DND-41 (cell line): Measurements from ENCODE around the gene ANO1.

Experiments used
- ATAC-seq: fragments of 200-7000 bp; cut with Tn5 transposase; 3 replicates; pipeline ENCODE4 v1.9.1; 2021; ENCODE audit warnings: low read depth; ENCODE audit not compliant: insufficient read depth
- DNase-seq: peaks from one replicate; pipeline ENCODE4 v3.0.0-alpha.2; 2020
- H2AFZ ChIP-seq: 2 replicates; pipeline ENCODE4 v1.6.0; 2012; ENCODE audit warnings: low read depth, low read length
- H3K27ac ChIP-seq: 2 replicates; pipeline ENCODE4 v1.5.1; 2012; ENCODE audit warnings: low read length, inconsistent platforms
- H3K27me3 ChIP-seq: fragments of 200-600 bp; sonication (generic); 2 replicates; pipeline ENCODE4 v1.6.0; 2012; ENCODE audit warnings: low read length, mild to moderate bottlenecking, inconsistent platforms; ENCODE audit not compliant: insufficient read depth, poor library complexity
- H3K36me3 ChIP-seq: 2 replicates; pipeline ENCODE4 v1.5.1; 2012; ENCODE audit warnings: low read length, inconsistent platforms; ENCODE audit not compliant: insufficient read depth
- H3K4me1 ChIP-seq: 2 replicates; pipeline ENCODE4 v1.5.1; 2012; ENCODE audit warnings: mild to moderate bottlenecking, low read length; ENCODE audit not compliant: insufficient read depth
- H3K4me2 ChIP-seq: 2 replicates; pipeline ENCODE4 v1.6.0; 2012; ENCODE audit warnings: mild to moderate bottlenecking, moderate library complexity, low read length, inconsistent platforms; ENCODE audit not compliant: insufficient read depth
- H3K4me3 ChIP-seq, 2 experiments: fragments of 200-600 bp in 1 of 2; shearing (Covaris generic) in 1 of 2; 2 replicates each; pipeline ENCODE4 v1.5.1; 2012 to 2016; ENCODE audit warnings: inconsistent platforms in 2 of 2, low read length in 2 of 2, mild to moderate bottlenecking in 2 of 2, low read depth in 1 of 2, moderate library complexity in 1 of 2
- H3K79me2 ChIP-seq: 2 replicates; pipeline ENCODE4 v1.6.0; 2012; ENCODE audit warnings: low read length, inconsistent platforms; ENCODE audit not compliant: insufficient read depth
- H3K9ac ChIP-seq: 2 replicates; pipeline ENCODE4 v1.6.0; 2012; ENCODE audit warnings: low read depth, mild to moderate bottlenecking, inconsistent platforms, low read length, moderate library complexity
- H3K9me3 ChIP-seq: 2 replicates; pipeline ENCODE4 v1.5.1; 2012; ENCODE audit warnings: low read length, moderate library complexity, mild to moderate bottlenecking, inconsistent platforms; ENCODE audit not compliant: insufficient read depth, severe bottlenecking
- H4K20me1 ChIP-seq: 2 replicates; pipeline ENCODE4 v1.6.0; 2012; ENCODE audit warnings: low read length; ENCODE audit not compliant: insufficient read depth
- CTCF ChIP-seq: IDR thresholded peaks from 2 replicates; pipeline ENCODE4 v1.5.1; 2012; ENCODE audit warnings: borderline replicate concordance, low read length, moderate library complexity, mild to moderate bottlenecking; ENCODE audit not compliant: poor library complexity, severe bottlenecking; ENCODE audit errors: extremely low read depth
- EZH2 ChIP-seq: IDR thresholded peaks from 3 replicates; pipeline ENCODE4 v1.6.1; 2012; ENCODE audit warnings: borderline replicate concordance, low read depth, mild to moderate bottlenecking, moderate library complexity, low read length, inconsistent platforms; ENCODE audit not compliant: severe bottlenecking

ANO1 gene

GRCh38 chr11:70220920-70221319, 142.8 kb downstream of the ANO1 start:
- H3K9me3 ChIP-seq: no peaks in the 10 kb centered on the region
- H3K4me2 ChIP-seq: no peak overlapping the region
- H4K20me1 ChIP-seq: no peaks in the 10 kb centered on the region
- no peaks in the 10 kb centered on the region for H3K4me1 ChIP-seq
- no peaks in the 10 kb centered on the region for H3K79me2 ChIP-seq
- H3K4me3 ChIP-seq: no peak overlapping the region
- H3K27me3 ChIP-seq: peaks cover 26% of the 10 kb centered on the region
- H3K27ac ChIP-seq: no peak overlapping the region
- no peak for ATAC-seq
- no peaks in the 10 kb centered on the region for H3K36me3 ChIP-seq
- DNase-seq: no peak
- no peak overlapping the region for H2AFZ ChIP-seq
- no peak overlapping the region for H3K9ac ChIP-seq
- TF ChIP-seq CTCF: no peak
- no peak for TF ChIP-seq EZH2

- no peak overlapping the region for H3K4me2 ChIP-seq
- ATAC-seq: no peak
- H3K27me3 ChIP-seq: peaks cover 31% of the 10 kb centered on the region
- DNase-seq: no peak
- no peaks in the 10 kb centered on the region for H3K79me2 ChIP-seq
- H3K9ac ChIP-seq: no peak overlapping the region
- H3K27ac ChIP-seq: no peak overlapping the region
- no peaks in the 10 kb centered on the region for H3K4me1 ChIP-seq
- TF ChIP-seq EZH2 (no peak), CTCF (no peak)
- no peak overlapping the region for H3K4me3 ChIP-seq
- H3K36me3 ChIP-seq: no peaks in the 10 kb centered on the region
- H3K9me3 ChIP-seq: no peaks in the 10 kb centered on the region
- H4K20me1 ChIP-seq: no peaks in the 10 kb centered on the region; the same call in 1 of the 2 replicates
- H2AFZ ChIP-seq: no peak overlapping the region
Measured at GRCh38 chr11:70225681-70226177, 147.6 kb downstream of the ANO1 start.

GRCh38 chr11:70226183-70226582, 148.1 kb downstream of the ANO1 start:
- Histone ChIP-seq H3K79me2 (no peaks in the 10 kb centered on the region), H3K4me1 (no peaks in the 10 kb centered on the region), H3K27ac (no peak overlapping the region), H2AFZ (no peak overlapping the region), H3K4me3 (no peak overlapping the region), H3K27me3 (peaks cover 34% of the 10 kb centered on the region), H4K20me1 (no peaks in the 10 kb centered on the region; the same call in 1 of the 2 replicates), H3K9ac (no peak overlapping the region), H3K36me3 (no peaks in the 10 kb centered on the region), H3K4me2 (no peak overlapping the region), H3K9me3 (no peaks in the 10 kb centered on the region)
- no peak for ATAC-seq
- TF ChIP-seq CTCF (no peak), EZH2 (no peak)
- no peak for DNase-seq

GRCh38 chr11:70226967-70227366, 148.8 kb downstream of the ANO1 start:
- H3K36me3 ChIP-seq: no peaks in the 10 kb centered on the region
- no peak overlapping the region for H3K4me2 ChIP-seq
- H3K79me2 ChIP-seq: no peaks in the 10 kb centered on the region
- H3K9ac ChIP-seq: no peak overlapping the region
- no peak overlapping the region for H2AFZ ChIP-seq
- peaks cover 34% of the 10 kb centered on the region for H3K27me3 ChIP-seq
- no peak for TF ChIP-seq EZH2
- TF ChIP-seq CTCF: peak; percentile 40
- no peak for DNase-seq
- no peaks in the 10 kb centered on the region; the same call in 1 of the 2 replicates for H4K20me1 ChIP-seq
- no peaks in the 10 kb centered on the region for H3K9me3 ChIP-seq
- no peak overlapping the region for H3K4me3 ChIP-seq
- ATAC-seq: no peak
- H3K27ac ChIP-seq: no peak overlapping the region
- no peaks in the 10 kb centered on the region for H3K4me1 ChIP-seq
